HUES64 (cell line): ENCODE measurements around the gene SMPD3.

Experiments used
- H3K27ac ChIP-seq: 2 replicates; pipeline ENCODE4 v1.7.0; 2013; ENCODE audit warnings: low read depth, low read length, inconsistent platforms
- H3K27me3 ChIP-seq: 2 replicates; pipeline ENCODE4 v1.6.1; 2013; ENCODE audit warnings: mild to moderate bottlenecking, low read length; ENCODE audit not compliant: insufficient read depth
- H3K36me3 ChIP-seq: 2 replicates; pipeline ENCODE4 v1.6.1; 2013; ENCODE audit warnings: mild to moderate bottlenecking, low read length; ENCODE audit not compliant: insufficient read depth
- H3K4me1 ChIP-seq: 2 replicates; pipeline ENCODE4 v1.6.1; 2013; ENCODE audit warnings: mild to moderate bottlenecking, low read length, moderate library complexity; ENCODE audit not compliant: insufficient read depth
- H3K4me3 ChIP-seq: 2 replicates; pipeline ENCODE4 v1.5.1; 2013; ENCODE audit warnings: mild to moderate bottlenecking, low read length, moderate library complexity
- H3K9ac ChIP-seq: 2 replicates; pipeline ENCODE4 v1.6.1; 2013; ENCODE audit warnings: mild to moderate bottlenecking, low read depth, low read length
- H3K9me3 ChIP-seq: 2 replicates; pipeline ENCODE4 v1.6.1; 2013; ENCODE audit warnings: low read depth, low read length; ENCODE audit not compliant: insufficient read depth
- WGBS: fragments of 150-250, 120-280 bp; methylation state at CpG from one replicate; pipeline ENCODE4 v1.1.7; 2013; ENCODE audit warnings: missing lambda C conversion rate; 5-methylcytosine and 5-hydroxymethylcytosine counted together

The SMPD3 gene

GRCh38 chr16:68403177-68403576 is 45.1 kb downstream of the SMPD3 start:
- WGBS, result 78% methylated on average over 1 of the region's 1 CpG
- H3K4me3 ChIP-seq, result no peak overlapping the region
- no peak overlapping the region for H3K9ac ChIP-seq
- no peak overlapping the region for H3K27ac ChIP-seq
- no peaks in the 10 kb centered on the region for H3K36me3 ChIP-seq
- no peaks in the 10 kb centered on the region for H3K27me3 ChIP-seq
- H3K4me1 ChIP-seq, result peaks cover 16% of the 10 kb centered on the region
- no peaks in the 10 kb centered on the region for H3K9me3 ChIP-seq

GRCh38 chr16:68402748-68403040 is 45.6 kb downstream of the SMPD3 start:
- WGBS, result 88% methylated on average over 3 of the region's 3 CpGs
- Histone ChIP-seq H3K27me3 (no peaks in the 10 kb centered on the region), H3K4me3 (no peak overlapping the region), H3K9ac (no peak overlapping the region), H3K9me3 (no peaks in the 10 kb centered on the region), H3K36me3 (no peaks in the 10 kb centered on the region), H3K4me1 (peaks cover 16% of the 10 kb centered on the region), H3K27ac (no peak overlapping the region)

GRCh38 chr16:68401871-68402747 is 46.2 kb downstream of the SMPD3 start:
- H3K27me3 ChIP-seq, result no peaks in the 10 kb centered on the region
- no peak overlapping the region for H3K4me3 ChIP-seq
- peaks cover 15% of the 10 kb centered on the region for H3K4me1 ChIP-seq
- no peak overlapping the region for H3K27ac ChIP-seq
- no peak overlapping the region for H3K9ac ChIP-seq
- no peaks in the 10 kb centered on the region for H3K9me3 ChIP-seq
- H3K36me3 ChIP-seq, result no peaks in the 10 kb centered on the region
- 88% methylated on average over 13 of the region's 13 CpGs for WGBS

GRCh38 chr16:68400924-68401460 is 47.3 kb downstream of the SMPD3 start:
- no peaks in the 10 kb centered on the region for H3K9me3 ChIP-seq
- H3K27ac ChIP-seq, result no peak overlapping the region
- WGBS, result 77% methylated on average over 5 of the region's 5 CpGs
- H3K27me3 ChIP-seq, result no peaks in the 10 kb centered on the region
- H3K4me3 ChIP-seq, result no peak overlapping the region
- no peak overlapping the region for H3K9ac ChIP-seq
- peaks cover 8% of the 10 kb centered on the region for H3K4me1 ChIP-seq
- H3K36me3 ChIP-seq, result no peaks in the 10 kb centered on the region

GRCh38 chr16:68400083-68400923 is 48.0 kb downstream of the SMPD3 start:
- 92% methylated on average over 5 of the region's 5 CpGs for WGBS
- no peak overlapping the region for H3K27ac ChIP-seq

GRCh38 chr16:68399456-68399855 is 48.9 kb downstream of the SMPD3 start:
- no peaks in the 10 kb centered on the region for H3K9me3 ChIP-seq
- H3K9ac ChIP-seq, result no peak overlapping the region

More at GRCh38 chr16:68400083-68400923, 48.0 kb downstream of the SMPD3 start:
- H3K4me3 ChIP-seq, result no peak overlapping the region
- H3K9me3 ChIP-seq, result no peaks in the 10 kb centered on the region
- no peaks in the 10 kb centered on the region for H3K27me3 ChIP-seq
- H3K9ac ChIP-seq, result no peak overlapping the region
- no peaks in the 10 kb centered on the region for H3K36me3 ChIP-seq
- H3K4me1 ChIP-seq, result peaks cover 8% of the 10 kb centered on the region

GRCh38 chr16:68397710-68398201 is 50.6 kb downstream of the SMPD3 start:
- Histone ChIP-seq H3K9ac (no peak overlapping the region), H3K27ac (no peak overlapping the region), H3K4me1 (peaks cover 15% of the 10 kb centered on the region), H3K36me3 (no peaks in the 10 kb centered on the region), H3K4me3 (no peak overlapping the region), H3K27me3 (no peaks in the 10 kb centered on the region), H3K9me3 (no peaks in the 10 kb centered on the region)
- WGBS, result 67% methylated on average over 6 of the region's 6 CpGs

More at GRCh38 chr16:68399456-68399855, 48.9 kb downstream of the SMPD3 start:
- Histone ChIP-seq H3K36me3 (no peaks in the 10 kb centered on the region), H3K4me1 (peaks cover 8% of the 10 kb centered on the region), H3K27me3 (no peaks in the 10 kb centered on the region), H3K27ac (no peak overlapping the region), H3K4me3 (no peak overlapping the region)
- 93% methylated on average over 3 of the region's 3 CpGs for WGBS

GRCh38 chr16:68396481-68396880 is 51.8 kb downstream of the SMPD3 start:
- 64% methylated on average over 6 of the region's 6 CpGs for WGBS
- no peak overlapping the region for H3K27ac ChIP-seq

GRCh38 chr16:68395815-68396214 is 52.5 kb downstream of the SMPD3 start:
- H3K36me3 ChIP-seq, result no peaks in the 10 kb centered on the region
- H3K4me3 ChIP-seq, result no peak overlapping the region
- peaks cover 15% of the 10 kb centered on the region for H3K4me1 ChIP-seq
- H3K27me3 ChIP-seq, result no peaks in the 10 kb centered on the region
- WGBS, result 81% methylated on average over 4 of the region's 4 CpGs
- H3K9me3 ChIP-seq, result no peaks in the 10 kb centered on the region
- H3K27ac ChIP-seq, result no peak overlapping the region
- H3K9ac ChIP-seq, result no peak overlapping the region

More at GRCh38 chr16:68396481-68396880, 51.8 kb downstream of the SMPD3 start:
- no peaks in the 10 kb centered on the region for H3K36me3 ChIP-seq
- peaks cover 15% of the 10 kb centered on the region for H3K4me1 ChIP-seq
- H3K4me3 ChIP-seq, result no peak overlapping the region
- no peaks in the 10 kb centered on the region for H3K9me3 ChIP-seq
- no peaks in the 10 kb centered on the region for H3K27me3 ChIP-seq
- no peak overlapping the region for H3K9ac ChIP-seq

GRCh38 chr16:68395167-68395786 is 53.0 kb downstream of the SMPD3 start:
- peaks cover 16% of the 10 kb centered on the region for H3K4me1 ChIP-seq
- H3K4me3 ChIP-seq, result no peak overlapping the region
- H3K9me3 ChIP-seq, result no peaks in the 10 kb centered on the region
- no peak overlapping the region for H3K9ac ChIP-seq
- H3K36me3 ChIP-seq, result no peaks in the 10 kb centered on the region
- H3K27me3 ChIP-seq, result no peaks in the 10 kb centered on the region
- H3K27ac ChIP-seq, result no peak overlapping the region
- WGBS, result 86% methylated on average over 8 of the region's 8 CpGs
